ENCODE data around the gene POLE. TPM values are rescaled to one million over a fixed set of nuclear protein-coding genes. Genes with fewer than 3 reads are reported as not detected.

The POLE gene
- total and polyA plus RNA-seq, 5 experiments from 2014 or later: 2.8 to 56.1 (median 3.3) TPM

GRCh38 chr12:132587781-132588180 lies 99.4 kb downstream of the POLE start:
- Mint-ChIP-seq H3K4me3 (no peak overlapping the region), H3K27ac (no peak overlapping the region), H3K36me3 (peaks cover 0 to 5% (median 3%) of the 10 kb centered on the region in 3 donors), H3K9me3 (no peaks in the 10 kb centered on the region), H3K27me3 (peaks cover 0 to 5% (median 2%) of the 10 kb centered on the region in 5 donors), H3K4me1 (no peaks in the 10 kb centered on the region)
- ATAC-seq (no peak), DNase-seq (no peak)
- POLR2A ChIA-PET: no interaction called here

- Mint-ChIP-seq H3K9me3 (no peaks in the 10 kb centered on the region), H3K4me1 (no peaks in the 10 kb centered on the region), H3K4me3 (no peak overlapping the region), H3K27ac (peak overlapping the region in 1 of 10 donors; percentile 62), H3K36me3 (peaks cover 0 to 5% (median 3%) of the 10 kb centered on the region in 3 donors), H3K27me3 (no peaks in the 10 kb centered on the region)
- no peak for DNase-seq
- POLR2A ChIA-PET: interaction anchor here (0.7 kb wide), 1 partner anchor 10 kb away, joined by 3 read pairs; no protein-coding TSS in a partner anchor
- no peak for ATAC-seq
These were observed 100.2 kb downstream of the POLE start for GRCh38 chr12:132586929-132587328.

- DNase-seq (no peak), ATAC-seq (no peak)
- Mint-ChIP-seq H3K4me1 (no peaks in the 10 kb centered on the region), H3K27ac (no peak overlapping the region), H3K27me3 (no peaks in the 10 kb centered on the region), H3K4me3 (no peak overlapping the region), H3K36me3 (peaks cover 0 to 12% (median 3%) of the 10 kb centered on the region in 3 donors), H3K9me3 (no peaks in the 10 kb centered on the region)
- POLR2A ChIA-PET: interaction anchor here (0.9 kb wide), 1 partner anchor 8 kb away, joined by 4 read pairs; no protein-coding TSS in a partner anchor
These were observed 102.0 kb downstream of the POLE start for GRCh38 chr12:132585177-132585576.

DNA sequence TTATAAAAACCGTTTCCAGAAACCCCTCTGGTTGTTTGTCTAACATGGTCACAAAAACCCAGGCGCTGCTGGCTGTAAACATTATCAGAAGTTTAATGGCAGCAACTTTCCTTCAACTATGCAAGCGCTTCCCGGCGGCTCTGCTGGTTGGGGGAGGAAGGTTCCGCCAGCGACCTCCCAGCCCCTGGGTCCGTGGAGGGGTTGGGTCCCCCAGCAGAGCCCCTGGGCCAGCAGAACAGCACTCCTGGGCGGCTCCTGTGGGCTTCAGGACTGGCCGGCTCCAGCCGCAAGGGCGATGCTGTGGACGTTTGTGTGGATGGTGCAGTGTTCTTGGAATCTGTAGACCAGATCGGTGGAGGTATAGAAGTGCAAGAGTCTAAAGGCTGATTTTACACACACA lies 102.7 kb downstream of the POLE start:
- no peak overlapping the region for H3K4me3 Mint-ChIP-seq
- no peaks in the 10 kb centered on the region for H3K4me1 Mint-ChIP-seq
- DNase-seq: no peak
- ATAC-seq: no peak
- H3K9me3 Mint-ChIP-seq: no peaks in the 10 kb centered on the region
- POLR2A ChIA-PET: no interaction called here
- H3K27me3 Mint-ChIP-seq: no peaks in the 10 kb centered on the region
- H3K27ac Mint-ChIP-seq: peak overlapping the region in 1 of 10 donors; percentile 39
- peaks cover 0 to 16% (median 3%) of the 10 kb centered on the region in 3 donors for H3K36me3 Mint-ChIP-seq

- H3K27ac Mint-ChIP-seq: peak overlapping the region in 1 of 10 donors; percentile 81
- H3K27me3 Mint-ChIP-seq: no peaks in the 10 kb centered on the region
- POLR2A ChIA-PET: no interaction called here
- no peaks in the 10 kb centered on the region for H3K9me3 Mint-ChIP-seq
- H3K36me3 Mint-ChIP-seq: peaks cover 0 to 16% (median 3%) of the 10 kb centered on the region in 3 donors
- no peak for DNase-seq
- ATAC-seq: no peak
- no peaks in the 10 kb centered on the region for H3K4me1 Mint-ChIP-seq
- no peak overlapping the region for H3K4me3 Mint-ChIP-seq
These were observed 103.4 kb downstream of the POLE start for GRCh38 chr12:132583736-132584135.

DNA sequence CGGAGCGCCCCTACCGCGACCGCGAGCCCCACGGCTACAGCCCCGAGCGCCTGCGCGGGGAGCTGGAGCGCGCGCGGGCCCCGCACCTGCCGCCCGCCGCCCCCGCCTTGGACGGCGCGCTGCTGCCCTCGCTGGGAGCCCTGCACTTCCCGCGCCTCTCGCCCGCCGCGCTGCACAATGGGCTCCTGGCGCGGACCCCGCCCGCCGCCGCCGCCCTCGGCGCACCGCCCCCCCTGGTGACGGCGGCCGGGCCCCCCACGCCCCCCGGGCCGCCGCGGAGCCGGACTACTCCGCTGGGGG lies 103.8 kb downstream of the POLE start:
- ATAC-seq (no peak), DNase-seq (no peak)
- Mint-ChIP-seq H3K4me1 (no peaks in the 10 kb centered on the region), H3K27me3 (no peaks in the 10 kb centered on the region), H3K27ac (no peak overlapping the region), H3K36me3 (peaks cover 0 to 19% (median 3%) of the 10 kb centered on the region in 3 donors), H3K9me3 (no peaks in the 10 kb centered on the region), H3K4me3 (no peak overlapping the region)
- POLR2A ChIA-PET: no interaction called here

GRCh38 chr12:132582582-132583410 lies 104.3 kb downstream of the POLE start:
- POLR2A ChIA-PET: no interaction called here

GRCh38 chr12:132582058-132582420 lies 105.1 kb downstream of the POLE start:
- no peak overlapping the region for H3K27ac Mint-ChIP-seq
- H3K4me3 Mint-ChIP-seq: no peak overlapping the region
- H3K27me3 Mint-ChIP-seq: no peaks in the 10 kb centered on the region
- POLR2A ChIA-PET: no interaction called here
- no peak for ATAC-seq
- H3K4me1 Mint-ChIP-seq: no peaks in the 10 kb centered on the region
- DNase-seq: no peak
- H3K9me3 Mint-ChIP-seq: no peaks in the 10 kb centered on the region
- H3K36me3 Mint-ChIP-seq: peaks cover 0 to 24% (median 3%) of the 10 kb centered on the region in 3 donors

More at GRCh38 chr12:132582582-132583410, 104.3 kb downstream of the POLE start:
- Mint-ChIP-seq H3K27me3 (no peaks in the 10 kb centered on the region), H3K4me3 (no peak overlapping the region), H3K27ac (no peak overlapping the region), H3K36me3 (peaks cover 0 to 21% (median 3%) of the 10 kb centered on the region in 3 donors), H3K4me1 (no peaks in the 10 kb centered on the region), H3K9me3 (no peaks in the 10 kb centered on the region)
- ATAC-seq (no peak), DNase-seq (no peak)

DNA sequence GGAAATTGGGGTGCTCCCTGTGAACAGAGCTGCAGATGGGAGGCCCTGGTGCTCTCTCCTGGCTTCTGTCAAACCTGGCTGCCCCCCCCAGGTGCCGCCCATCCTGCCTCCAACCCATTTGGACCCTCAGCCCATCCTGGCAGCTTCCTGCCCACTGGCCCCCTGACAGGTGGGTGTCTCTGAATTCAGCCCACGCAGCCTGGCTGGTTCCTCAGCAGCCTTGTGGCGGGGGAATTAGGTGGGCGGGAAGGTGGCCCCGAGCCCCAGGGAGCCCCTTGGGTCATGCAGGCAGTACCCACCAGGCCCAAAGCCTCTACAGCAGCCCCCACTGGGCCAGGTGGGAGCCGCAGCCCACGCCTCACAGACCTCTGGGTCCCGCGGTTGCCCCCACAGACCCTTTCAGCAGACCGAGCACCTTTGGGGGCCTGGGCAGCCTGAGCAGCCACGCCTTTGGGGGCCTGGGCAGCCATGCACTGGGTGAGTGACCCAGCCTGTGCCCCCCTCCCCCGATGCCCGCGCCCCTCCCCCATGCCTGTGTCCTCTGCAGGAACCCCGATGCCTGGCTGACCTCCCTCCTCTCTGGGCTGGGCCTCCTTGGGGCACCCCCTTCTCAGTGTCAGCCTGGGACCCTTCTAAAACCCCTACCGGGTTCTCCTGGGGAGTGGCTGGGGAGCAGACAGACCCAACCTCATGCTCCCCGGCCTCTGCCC lies 105.6 kb downstream of the POLE start:
- H3K4me1 Mint-ChIP-seq: no peaks in the 10 kb centered on the region
- H3K9me3 Mint-ChIP-seq: no peaks in the 10 kb centered on the region
- POLR2A ChIA-PET: no interaction called here
- no peak for DNase-seq
- peaks cover 0 to 28% (median 3%) of the 10 kb centered on the region in 3 donors for H3K36me3 Mint-ChIP-seq
- H3K27me3 Mint-ChIP-seq: no peaks in the 10 kb centered on the region
- H3K4me3 Mint-ChIP-seq: no peak overlapping the region
- ATAC-seq: no peak
- no peak overlapping the region for H3K27ac Mint-ChIP-seq

DNA sequence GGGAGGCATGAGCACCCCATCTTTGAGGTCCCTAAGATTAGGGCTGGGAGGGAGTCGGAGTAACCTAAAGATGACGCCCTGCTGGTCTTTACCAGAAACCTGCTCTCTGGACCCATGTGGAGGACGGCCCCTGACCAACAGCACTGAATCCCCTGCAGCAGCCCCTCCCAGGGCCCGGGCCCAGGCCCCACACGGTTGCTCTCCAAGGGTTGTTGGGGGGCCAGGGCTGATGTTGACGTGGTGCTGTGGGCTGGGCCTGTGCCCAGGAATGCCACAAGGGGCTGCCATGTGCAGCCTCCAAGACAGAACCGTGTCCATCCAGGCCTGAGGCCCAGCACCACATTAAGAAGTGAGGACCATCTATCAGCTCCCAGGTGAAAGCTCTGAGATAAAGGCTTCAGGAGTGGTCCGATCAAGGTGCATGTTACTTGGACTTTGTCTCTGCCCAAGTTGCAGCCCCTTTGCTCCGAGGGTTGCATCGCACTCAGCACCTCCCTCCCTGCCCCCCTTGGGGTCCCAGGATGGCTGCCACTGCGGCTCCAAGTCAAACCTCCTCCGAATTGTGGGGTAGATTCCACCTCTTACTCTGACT lies 106.3 kb downstream of the POLE start:
- DNase-seq (no peak), ATAC-seq (no peak)
- Mint-ChIP-seq H3K27ac (no peak overlapping the region), H3K4me3 (no peak overlapping the region), H3K27me3 (no peaks in the 10 kb centered on the region), H3K4me1 (no peaks in the 10 kb centered on the region), H3K9me3 (no peaks in the 10 kb centered on the region), H3K36me3 (peaks cover 0 to 28% (median 3%) of the 10 kb centered on the region in 3 donors)
- POLR2A ChIA-PET: no interaction called here

- no peak for DNase-seq
- H3K4me3 Mint-ChIP-seq: no peak overlapping the region
- H3K4me1 Mint-ChIP-seq: no peaks in the 10 kb centered on the region
- no peaks in the 10 kb centered on the region for H3K9me3 Mint-ChIP-seq
- no peak overlapping the region for H3K27ac Mint-ChIP-seq
- no peaks in the 10 kb centered on the region for H3K27me3 Mint-ChIP-seq
- H3K36me3 Mint-ChIP-seq: peaks cover 0 to 37% (median 3%) of the 10 kb centered on the region in 3 donors
- POLR2A ChIA-PET: no interaction called here
- no peak for ATAC-seq
These were observed 107.4 kb downstream of the POLE start for GRCh38 chr12:132579744-132580143.

GRCh38 chr12:132578826-132579225 lies 108.3 kb downstream of the POLE start:
- Mint-ChIP-seq H3K9me3 (no peaks in the 10 kb centered on the region), H3K4me3 (no peak overlapping the region), H3K27ac (peak overlapping the region in 1 of 10 donors; percentile 57), H3K36me3 (peaks cover 0 to 39% (median 2%) of the 10 kb centered on the region in 3 donors), H3K27me3 (no peaks in the 10 kb centered on the region), H3K4me1 (no peaks in the 10 kb centered on the region)
- POLR2A ChIA-PET: no interaction called here
- ATAC-seq (no peak), DNase-seq (no peak)

- Mint-ChIP-seq H3K4me3 (no peak overlapping the region), H3K9me3 (no peaks in the 10 kb centered on the region), H3K4me1 (no peaks in the 10 kb centered on the region), H3K27me3 (no peaks in the 10 kb centered on the region), H3K27ac (peak overlapping the region in 1 of 10 donors; percentile 39), H3K36me3 (peaks cover 0 to 40% (median 1%) of the 10 kb centered on the region in 3 donors)
- ATAC-seq: no peak
- POLR2A ChIA-PET: no interaction called here
- DNase-seq: no peak
These were observed 109.0 kb downstream of the POLE start for GRCh38 chr12:132578118-132578517.

Measured in naive thymus-derived CD8-positive, alpha-beta T cell (primary cell).